ENCODE data around the gene ERBB4. TPM values are rescaled to one million over a fixed set of nuclear protein-coding genes. Genes with fewer than 3 reads are reported as not detected.

The ERBB4 gene
- total RNA-seq, 2 experiments from 2014 or later: not detected

DNA sequence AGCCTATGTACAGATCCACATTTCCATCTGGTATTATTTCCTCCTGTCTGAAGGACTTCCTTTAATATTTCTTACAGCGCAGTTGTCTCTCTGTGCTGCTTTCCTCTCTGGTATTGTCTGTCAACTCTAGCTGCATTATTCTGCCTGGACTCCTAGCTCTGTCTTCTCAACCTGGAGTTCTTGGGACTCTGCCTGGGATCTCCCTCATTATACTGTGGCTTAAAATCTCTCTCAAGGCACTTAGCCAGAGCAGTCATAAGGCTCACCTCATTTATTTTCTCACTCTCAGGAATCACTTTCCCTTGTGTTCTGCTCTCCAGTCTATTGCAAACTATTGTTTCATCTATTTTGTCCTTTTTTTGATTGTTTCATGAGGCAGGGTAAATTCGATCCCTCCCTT lies 850.4 kb downstream of the ERBB4 start:
- no peaks in the 10 kb centered on the region for H3K36me3 ChIP-seq (ENCODE audit: insufficient read depth, low read length)
- no peaks in the 10 kb centered on the region for H3K9me2 ChIP-seq (ENCODE audit: insufficient read depth, low read length)
- BruUV-seq (replicated peaks): no TSS peak
- no peaks in the 10 kb centered on the region for H4K20me1 ChIP-seq (ENCODE audit: insufficient read depth, low read length)
- no peak overlapping the region for H3K4me3 ChIP-seq (ENCODE audit: low read depth, low read length, poor library complexity, severe bottlenecking)
- no peaks in the 10 kb centered on the region for H3K9me3 ChIP-seq (ENCODE audit: low read length)
- CTCF ChIA-PET (ENCODE audit: unreplicated experiment): no interaction called here
- H3K4me1 ChIP-seq (ENCODE audit: insufficient read depth, low read length, poor library complexity, severe bottlenecking): no peaks in the 10 kb centered on the region
- POLR2A ChIA-PET: no interaction called here
- H3K4me2 ChIP-seq (ENCODE audit: low read length): no peak overlapping the region
- no peaks in the 10 kb centered on the region for H3K79me2 ChIP-seq (ENCODE audit: insufficient read depth, low read depth, low read length)
- H2AFZ ChIP-seq (ENCODE audit: low read length): no peak overlapping the region
- intact Hi-C loops (cut with micrococcal nuclease; ENCODE audit: unreplicated experiment): no loop called here
- H3K27ac ChIP-seq (ENCODE audit: low read depth, low read length, poor library complexity, severe bottlenecking): no peak overlapping the region
- TF ChIP-seq EZH2phosphoT487 (IDR thresholded peaks at IDR 0.05; ENCODE audit: borderline replicate concordance, low read depth, low read length): no peak
- TF ChIP-seq, protein P1, sequence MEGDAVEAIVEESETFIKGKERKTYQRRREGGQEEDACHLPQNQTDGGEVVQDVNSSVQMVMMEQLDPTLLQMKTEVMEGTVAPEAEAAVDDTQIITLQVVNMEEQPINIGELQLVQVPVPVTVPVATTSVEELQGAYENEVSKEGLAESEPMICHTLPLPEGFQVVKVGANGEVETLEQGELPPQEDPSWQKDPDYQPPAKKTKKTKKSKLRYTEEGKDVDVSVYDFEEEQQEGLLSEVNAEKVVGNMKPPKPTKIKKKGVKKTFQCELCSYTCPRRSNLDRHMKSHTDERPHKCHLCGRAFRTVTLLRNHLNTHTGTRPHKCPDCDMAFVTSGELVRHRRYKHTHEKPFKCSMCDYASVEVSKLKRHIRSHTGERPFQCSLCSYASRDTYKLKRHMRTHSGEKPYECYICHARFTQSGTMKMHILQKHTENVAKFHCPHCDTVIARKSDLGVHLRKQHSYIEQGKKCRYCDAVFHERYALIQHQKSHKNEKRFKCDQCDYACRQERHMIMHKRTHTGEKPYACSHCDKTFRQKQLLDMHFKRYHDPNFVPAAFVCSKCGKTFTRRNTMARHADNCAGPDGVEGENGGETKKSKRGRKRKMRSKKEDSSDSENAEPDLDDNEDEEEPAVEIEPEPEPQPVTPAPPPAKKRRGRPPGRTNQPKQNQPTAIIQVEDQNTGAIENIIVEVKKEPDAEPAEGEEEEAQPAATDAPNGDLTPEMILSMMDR (conservative IDR thresholded peaks at IDR 0.05; ENCODE audit: low read length): no peak
- DNase-seq (ENCODE audit: low spot score): no peak

- H3K79me2 ChIP-seq (ENCODE audit: insufficient read depth, low read depth, low read length): no peaks in the 10 kb centered on the region
- H3K27ac ChIP-seq (ENCODE audit: low read depth, low read length, poor library complexity, severe bottlenecking): no peak overlapping the region
- H3K9me3 ChIP-seq (ENCODE audit: low read length): no peaks in the 10 kb centered on the region
- POLR2A ChIA-PET: no interaction called here
- CTCF ChIA-PET (ENCODE audit: unreplicated experiment): no interaction called here
- H3K4me1 ChIP-seq (ENCODE audit: insufficient read depth, low read length, poor library complexity, severe bottlenecking): no peaks in the 10 kb centered on the region
- no peak overlapping the region for H3K4me3 ChIP-seq (ENCODE audit: low read depth, low read length, poor library complexity, severe bottlenecking)
- no peak overlapping the region for H3K4me2 ChIP-seq (ENCODE audit: low read length)
- H4K20me1 ChIP-seq (ENCODE audit: insufficient read depth, low read length): no peaks in the 10 kb centered on the region
- intact Hi-C loops (cut with micrococcal nuclease; ENCODE audit: unreplicated experiment): no loop called here
- H3K9me2 ChIP-seq (ENCODE audit: insufficient read depth, low read length): no peaks in the 10 kb centered on the region
- no peak overlapping the region for H2AFZ ChIP-seq (ENCODE audit: low read length)
- H3K36me3 ChIP-seq (ENCODE audit: insufficient read depth, low read length): no peaks in the 10 kb centered on the region
- no TSS peak for BruUV-seq (replicated peaks)
- TF ChIP-seq EZH2phosphoT487 (IDR thresholded peaks at IDR 0.05; ENCODE audit: borderline replicate concordance, low read depth, low read length): no peak
- TF ChIP-seq, protein P1 (conservative IDR thresholded peaks at IDR 0.05; ENCODE audit: low read length): no peak
- DNase-seq (ENCODE audit: low spot score): no peak
Observed at GRCh38 chr2:211674715-211675114, 863.9 kb downstream of the ERBB4 start.

DNA sequence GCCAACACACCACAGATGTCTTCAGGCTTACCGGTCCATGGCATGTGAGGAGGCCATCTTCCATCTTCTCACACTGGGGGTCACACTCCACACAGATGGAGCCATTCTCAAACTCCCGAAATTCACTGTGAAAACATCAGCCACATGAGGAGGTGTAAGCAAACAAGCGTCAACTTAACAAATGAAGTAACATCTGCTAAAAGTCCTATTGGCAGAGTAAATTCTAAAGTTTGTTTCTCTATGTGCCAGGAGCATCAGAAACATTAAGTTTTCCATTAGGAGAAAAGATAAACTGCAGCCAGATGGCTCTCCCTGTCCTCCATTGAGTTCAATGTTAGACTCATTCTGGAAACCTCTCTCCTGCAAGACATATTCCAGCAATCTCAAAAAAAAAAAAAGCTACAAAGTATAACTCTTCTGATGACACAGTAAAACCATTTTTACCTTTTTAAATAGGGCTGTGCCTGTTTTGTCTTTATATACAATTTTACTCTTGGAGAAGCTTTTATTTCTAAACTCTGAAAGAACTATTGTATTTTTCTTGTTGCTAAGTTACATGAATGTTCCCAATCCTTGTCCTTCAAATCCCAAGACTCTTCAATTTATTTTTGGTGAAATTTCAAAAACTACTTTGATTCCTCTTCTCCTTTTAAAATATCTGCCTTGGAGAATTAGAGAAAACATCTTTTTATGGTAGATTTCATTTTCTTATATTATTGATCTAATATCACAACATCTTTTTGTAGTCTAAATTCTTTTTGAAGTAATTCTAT lies 865.3 kb downstream of the ERBB4 start:
- intact Hi-C loops (cut with micrococcal nuclease; ENCODE audit: unreplicated experiment): no loop called here
- H3K79me2 ChIP-seq (ENCODE audit: insufficient read depth, low read depth, low read length): no peaks in the 10 kb centered on the region
- H3K27ac ChIP-seq (ENCODE audit: low read depth, low read length, poor library complexity, severe bottlenecking): no peak overlapping the region
- no TSS peak for BruUV-seq (replicated peaks)
- H3K9me2 ChIP-seq (ENCODE audit: insufficient read depth, low read length): no peaks in the 10 kb centered on the region
- ChIA-PET POLR2A (interaction anchor here (0.6 to 1.1 kb wide), 3 partner anchors 46 to 716 kb away, joined by 3 to 5 read pairs (median 3); no protein-coding TSS in a partner anchor), CTCF (ENCODE audit: unreplicated experiment) (no interaction called here)
- H4K20me1 ChIP-seq (ENCODE audit: insufficient read depth, low read length): no peaks in the 10 kb centered on the region
- no peak for TF ChIP-seq EZH2phosphoT487 (IDR thresholded peaks at IDR 0.05; ENCODE audit: borderline replicate concordance, low read depth, low read length)
- TF ChIP-seq, protein P1 (conservative IDR thresholded peaks at IDR 0.05; ENCODE audit: low read length): no peak
- H2AFZ ChIP-seq (ENCODE audit: low read length): no peak overlapping the region
- no peak overlapping the region for H3K4me2 ChIP-seq (ENCODE audit: low read length)
- DNase-seq (ENCODE audit: low spot score): no peak
- H3K36me3 ChIP-seq (ENCODE audit: insufficient read depth, low read length): no peaks in the 10 kb centered on the region
- H3K9me3 ChIP-seq (ENCODE audit: low read length): no peaks in the 10 kb centered on the region
- H3K4me1 ChIP-seq (ENCODE audit: insufficient read depth, low read length, poor library complexity, severe bottlenecking): no peaks in the 10 kb centered on the region
- no peak overlapping the region for H3K4me3 ChIP-seq (ENCODE audit: low read depth, low read length, poor library complexity, severe bottlenecking)
